GM18505 (cell line): ENCODE results near the gene SIGLEC5.
A peak's percentile ranks its signal among the peaks of the same experiment; 100 is the strongest.

Source experiments
- ATAC-seq: cut with Tn5 transposase; IDR thresholded peaks from one replicate; pipeline ENCODE4 v1.9.1; 2021; ENCODE audit not compliant: unreplicated experiment
- POLR2A ChIP-seq: IDR thresholded peaks from 4 replicates; pipeline ENCODE4 v1.6.1; 2011; ENCODE audit warnings: borderline replicate concordance; ENCODE audit not compliant: insufficient read depth, insufficient read length; ENCODE audit errors: extremely low read depth

Gene SIGLEC5

DNA sequence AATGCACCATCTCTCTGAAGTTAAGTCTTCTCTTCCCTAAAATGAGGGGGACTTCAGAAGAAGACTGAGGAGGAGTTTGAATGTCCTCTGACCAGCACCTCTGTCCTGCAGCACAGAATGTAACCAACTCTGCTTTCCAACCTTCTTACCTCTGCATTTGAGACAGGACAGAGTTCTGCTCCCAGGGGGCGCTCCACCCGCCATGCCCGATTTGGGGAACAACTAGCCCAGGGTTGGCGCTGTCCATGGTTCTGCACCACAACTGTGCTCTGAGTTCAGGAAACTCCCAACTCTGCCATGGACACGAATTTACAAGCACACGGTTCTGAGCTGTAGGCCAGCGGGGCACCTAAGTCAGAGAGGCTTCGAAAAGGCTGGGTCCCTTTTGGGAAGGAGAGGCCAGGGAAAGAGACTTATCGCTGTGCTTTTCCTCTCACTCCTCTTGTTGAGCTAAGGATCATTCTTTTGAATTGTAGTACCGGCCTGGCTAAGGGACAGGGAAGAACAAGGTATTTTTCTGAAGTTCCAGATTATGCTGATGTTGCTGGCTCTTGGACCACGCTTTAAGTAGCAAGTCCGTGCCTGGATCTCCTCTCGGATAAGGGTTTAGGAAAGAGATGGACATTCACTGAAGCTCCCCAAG is 22.2 kb downstream of the SIGLEC5 start:
- ATAC-seq: no peak
- peak; percentile 25 for TF ChIP-seq POLR2A

GRCh38 chr19:51607077-51607476 is 23.1 kb downstream of the SIGLEC5 start:
- peak; percentile 16 for TF ChIP-seq POLR2A
- peak; percentile 88 for ATAC-seq

DNA sequence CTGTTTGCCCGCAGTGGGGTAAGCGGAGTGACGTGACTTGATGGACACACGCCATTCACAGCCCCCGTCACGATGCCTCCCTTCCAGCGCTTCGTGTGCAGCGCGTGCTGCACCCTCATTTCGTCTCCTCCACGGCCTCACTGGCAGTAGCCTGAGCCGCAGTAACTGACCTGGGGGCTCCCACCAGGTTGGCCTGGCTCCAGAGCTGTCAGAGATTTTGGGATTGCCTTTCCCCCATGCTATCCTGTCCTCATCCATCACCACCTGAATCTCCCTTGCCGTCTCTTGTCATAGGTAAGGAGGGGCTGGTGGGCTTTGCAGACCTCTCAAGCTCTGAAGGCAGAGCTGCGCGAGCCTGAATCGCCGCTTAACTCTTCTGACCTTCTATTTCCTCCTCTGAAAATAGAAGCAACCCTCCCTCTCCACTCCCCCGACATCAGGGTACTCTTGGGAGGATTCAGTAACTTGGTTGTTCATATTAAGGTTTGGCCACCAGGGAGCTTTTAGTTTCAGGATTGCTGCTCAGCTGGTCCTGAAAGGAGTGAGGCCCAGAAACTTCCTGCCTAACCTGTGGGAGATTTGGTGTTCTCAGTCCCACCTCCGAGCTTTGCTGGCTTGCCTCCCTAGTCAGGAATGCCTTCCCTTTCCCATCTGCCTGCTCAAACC is 27.9 kb downstream of the SIGLEC5 start:
- no peak for ATAC-seq
- TF ChIP-seq POLR2A: peak; percentile 32

- ATAC-seq: no peak
- peak; percentile 44 for TF ChIP-seq POLR2A
Observed at GRCh38 chr19:51600940-51601580, 29.1 kb downstream of the SIGLEC5 start.

GRCh38 chr19:51599084-51599483 is 31.1 kb downstream of the SIGLEC5 start:
- no peak for ATAC-seq
- TF ChIP-seq POLR2A: no peak

GRCh38 chr19:51598159-51598915 is 31.9 kb downstream of the SIGLEC5 start:
- no peak for ATAC-seq
- no peak for TF ChIP-seq POLR2A

- no peak for ATAC-seq
- no peak for TF ChIP-seq POLR2A
Observed at GRCh38 chr19:51595190-51596175, 34.7 kb downstream of the SIGLEC5 start.

- no peak for ATAC-seq
- no peak for TF ChIP-seq POLR2A
Observed at GRCh38 chr19:51594774-51595109, 35.5 kb downstream of the SIGLEC5 start.

DNA sequence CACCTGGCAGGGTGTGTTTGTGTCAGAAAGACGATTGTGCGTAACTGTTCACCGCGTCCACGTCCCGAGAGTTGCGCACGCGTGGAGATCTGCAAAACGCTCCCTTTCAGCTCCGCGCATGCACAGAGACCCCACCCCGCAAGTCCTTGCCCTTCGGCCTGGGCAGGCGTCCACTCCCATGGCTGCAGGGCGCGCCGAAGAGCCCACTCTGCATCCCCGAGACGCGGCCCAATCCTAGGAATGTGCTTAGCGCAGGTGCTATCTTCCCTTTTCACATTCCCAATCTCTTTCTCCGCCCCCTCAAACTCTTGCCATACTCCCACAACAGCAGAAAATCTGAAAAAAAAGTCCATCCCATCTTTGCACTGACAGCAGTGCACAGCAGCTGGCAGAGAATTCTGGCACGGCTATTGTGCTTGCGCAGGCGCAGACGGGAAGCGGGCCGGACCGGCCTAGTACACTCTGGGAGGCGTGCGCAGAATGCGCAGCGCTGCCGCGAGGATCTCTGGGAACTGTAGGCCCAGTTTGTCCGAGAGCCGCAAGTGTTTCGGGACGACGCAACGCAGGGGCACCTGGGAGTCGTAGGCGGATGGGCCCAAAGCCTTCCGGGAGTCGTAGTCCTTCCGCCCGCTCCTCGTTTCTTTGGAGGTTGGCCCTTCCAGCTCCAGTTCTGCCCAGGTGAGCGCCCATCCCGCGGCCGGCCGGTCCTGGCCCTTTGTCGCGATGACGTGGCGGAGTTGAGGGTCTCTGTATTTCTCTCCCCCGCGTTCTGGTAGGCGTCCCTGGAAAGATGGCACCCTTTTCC is 36.0 kb downstream of the SIGLEC5 start:
- peak; percentile 51 for TF ChIP-seq POLR2A
- peak; percentile 92 for ATAC-seq

DNA sequence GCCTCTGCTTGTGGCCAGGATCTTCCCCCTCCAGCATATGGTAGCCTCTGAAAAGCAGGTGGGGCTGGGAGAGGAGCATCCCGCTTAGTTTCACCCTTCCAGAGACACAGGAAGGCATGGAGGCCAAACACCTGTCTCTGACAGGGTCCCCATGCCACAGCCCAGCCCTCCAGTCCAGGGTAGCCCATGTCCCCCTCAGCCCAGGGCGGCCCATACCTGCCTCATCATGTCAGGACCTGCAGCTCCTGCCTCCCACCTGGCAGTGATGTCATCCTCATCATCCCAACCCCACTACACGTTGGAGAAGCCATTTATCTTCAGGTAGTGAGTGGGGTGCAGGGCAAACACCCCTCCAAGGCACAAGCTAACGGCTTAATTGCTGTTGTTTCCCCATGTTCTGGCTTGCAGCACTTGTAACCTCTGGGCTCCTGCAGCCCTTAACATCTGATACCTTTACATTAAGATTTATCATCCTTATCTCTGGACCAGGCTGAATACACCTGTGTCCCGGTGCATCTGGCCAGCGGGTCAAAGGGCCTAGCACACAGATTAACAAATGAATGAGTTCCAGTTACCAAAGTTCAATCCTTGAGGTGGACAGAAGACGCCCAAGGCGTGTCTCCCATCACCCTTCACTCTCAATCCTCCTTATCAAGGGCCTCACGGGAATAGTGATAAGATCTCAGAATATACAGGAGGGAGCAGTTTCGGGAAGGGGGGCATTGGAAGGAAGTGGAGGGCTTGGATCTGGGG is 36.9 kb downstream of the SIGLEC5 start:
- no peak for TF ChIP-seq POLR2A
- no peak for ATAC-seq

DNA sequence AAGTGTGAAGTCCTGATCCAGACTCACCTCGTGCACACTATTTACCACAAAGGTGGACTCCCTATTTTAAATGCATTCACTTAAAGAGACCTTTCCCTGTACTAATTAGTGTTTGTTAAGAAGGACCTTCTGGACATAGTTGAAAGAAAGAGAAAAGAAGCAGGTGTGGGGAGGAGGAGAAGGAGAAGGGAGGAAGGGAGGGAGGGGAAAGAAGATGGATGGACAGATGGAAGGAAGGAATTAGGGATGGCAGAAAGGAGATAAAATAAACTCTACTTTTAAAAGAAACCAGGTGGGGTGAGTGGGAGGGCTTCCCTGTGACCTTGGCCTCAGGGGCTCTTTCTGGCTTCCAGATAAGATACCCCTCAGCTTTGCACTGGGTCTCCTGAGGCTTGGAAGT is 37.7 kb downstream of the SIGLEC5 start:
- no peak for ATAC-seq
- TF ChIP-seq POLR2A: no peak

DNA sequence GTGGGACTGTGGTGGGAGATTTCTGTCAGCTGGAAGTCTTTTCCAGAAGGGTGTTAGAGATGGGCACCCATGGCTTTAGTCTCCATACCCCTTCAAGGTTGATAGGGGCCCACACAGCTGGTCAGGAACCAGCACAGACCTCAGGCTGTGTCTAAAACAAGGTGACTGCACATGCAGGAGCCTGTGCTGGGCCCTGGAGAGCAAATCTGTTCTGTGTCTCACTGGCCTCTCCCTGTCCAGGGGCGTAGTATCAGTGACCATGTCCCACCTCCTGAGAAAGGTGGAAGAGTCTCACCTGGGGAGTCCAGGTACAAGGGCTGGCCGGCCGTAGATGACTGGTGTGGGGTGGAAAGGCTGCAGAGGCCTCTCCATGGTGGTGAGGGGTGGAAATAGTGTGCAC is 39.8 kb downstream of the SIGLEC5 start:
- TF ChIP-seq POLR2A: no peak
- ATAC-seq: no peak

DNA sequence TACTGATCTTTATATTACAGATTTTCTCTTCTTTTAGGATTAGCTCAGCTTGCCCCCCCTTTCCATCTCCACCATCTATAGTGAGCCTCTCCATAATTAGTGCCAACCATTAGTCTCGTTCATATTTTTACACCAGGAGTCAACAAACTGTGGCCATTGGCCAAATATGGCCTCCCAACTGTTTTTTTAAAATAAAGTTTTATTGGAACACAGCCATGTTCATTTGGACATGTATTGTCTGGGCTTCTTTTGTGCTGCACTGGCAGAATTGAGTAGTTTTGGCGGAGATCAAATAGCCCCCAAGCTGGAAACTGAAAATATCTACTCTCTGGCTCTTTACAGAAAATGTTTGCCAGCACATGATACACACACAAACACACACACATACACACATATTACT is 40.7 kb downstream of the SIGLEC5 start:
- no peak for ATAC-seq
- TF ChIP-seq POLR2A: no peak
